HepG2 (cell line): ENCODE data around the gene TJP2. TPM values are rescaled to one million over a fixed set of nuclear protein-coding genes. Genes with fewer than 3 reads are reported as not detected.
A peak's percentile ranks its signal among the peaks of the same experiment; 100 is the strongest.

ENCODE experiments used
- FOXA1 ChIP-seq, 2 experiments: fragments of 450-650 bp in 1 of 2; sonication (generic) in 1 of 2; formaldehyde crosslinking in 1 of 2; IDR thresholded peaks; 2 replicates each; pipeline versions ENCODE4 v1.4.0 to v1.6.1; 2016 to 2020; ENCODE audit warnings: missing genetic modification reagents in 1 of 2
- GABPB1 ChIP-seq: IDR thresholded peaks from 2 replicates; pipeline ENCODE4 v1.6.1; 2016; ENCODE audit warnings: mild to moderate bottlenecking, missing genetic modification reagents, moderate library complexity, missing compliant biosample characterization
- GFI1 ChIP-seq: sonication (generic); formaldehyde crosslinking; IDR thresholded peaks from 2 replicates; pipeline ENCODE4 v1.5.0; 2020; ENCODE audit warnings: missing genetic modification reagents, mild to moderate bottlenecking, borderline replicate concordance
- HDAC1 ChIP-seq: sonication (generic); formaldehyde crosslinking; IDR thresholded peaks from 2 replicates; pipeline ENCODE4 v1.5.1; 2020; ENCODE audit warnings: mild to moderate bottlenecking, missing genetic modification reagents
- KAT2B ChIP-seq: fragments of 150-350 bp; IDR thresholded peaks from 2 replicates; pipeline ENCODE4 v1.6.1; 2014; ENCODE audit warnings: low read depth, low read length, borderline replicate concordance
- KMT2B ChIP-seq: IDR thresholded peaks from 2 replicates; pipeline ENCODE4 v1.6.1; 2016; ENCODE audit warnings: missing genetic modification reagents, missing compliant biosample characterization
- MTA1 ChIP-seq: sonication (generic); formaldehyde crosslinking; IDR thresholded peaks from 2 replicates; pipeline ENCODE4 v1.4.0; 2020; ENCODE audit warnings: missing genetic modification reagents, mild to moderate bottlenecking, borderline replicate concordance
- RFX1 ChIP-seq: fragments of 450-650 bp; IDR thresholded peaks from 2 replicates; pipeline ENCODE4 v1.6.1; 2017
- SMAD3 ChIP-seq: sonication (generic); formaldehyde crosslinking; IDR thresholded peaks from 2 replicates; pipeline ENCODE4 v1.4.0; 2020; ENCODE audit warnings: missing genetic modification reagents
- ZC3H4 ChIP-seq: sonication (generic); formaldehyde crosslinking; IDR thresholded peaks from 2 replicates; pipeline ENCODE4 v1.4.0; 2020; ENCODE audit warnings: missing genetic modification reagents, borderline replicate concordance
- ZNF225 ChIP-seq: sonication (generic); formaldehyde crosslinking; IDR thresholded peaks from 2 replicates; pipeline ENCODE4 v1.4.0; 2020; ENCODE audit warnings: mild to moderate bottlenecking, missing genetic modification reagents
- ZNF264 ChIP-seq: sonication (generic); formaldehyde crosslinking; IDR thresholded peaks from 2 replicates; pipeline ENCODE4 v1.4.0; 2020; ENCODE audit warnings: missing genetic modification reagents
- ZNF501 ChIP-seq: sonication (generic); formaldehyde crosslinking; IDR thresholded peaks from 2 replicates; pipeline ENCODE4 v1.5.1; 2020; ENCODE audit warnings: mild to moderate bottlenecking, moderate library complexity, missing genetic modification reagents
- ZNF530 ChIP-seq: sonication (generic); formaldehyde crosslinking; IDR thresholded peaks from 2 replicates; pipeline ENCODE4 v1.5.0; 2020; ENCODE audit warnings: low read depth, mild to moderate bottlenecking, missing genetic modification reagents
- ZSCAN9 ChIP-seq: IDR thresholded peaks from 2 replicates; pipeline ENCODE4 v1.6.1; 2016; ENCODE audit warnings: borderline replicate concordance
- polyA plus RNA-seq, 8 experiments: library from polyadenylated mRNA; depleted of rRNA in 3 of 8; stranded (reverse) in 7 of 8; unstranded in 1 of 8; fragments of >200 nt; fragmentation: Illumina TruSeq in 4 of 8; extraction: Trizol in 4 of 8; gene quantifications; 2 replicates each; pipeline versions ENCODE4 v1.2.1 to v1.2.3, GENCODE V29; 2011 to 2016; ENCODE audit warnings: low read depth in 4 of 8, missing spikeins in 1 of 8, mixed read lengths in 1 of 8; ENCODE audit not compliant: insufficient read depth in 1 of 8
- total RNA-seq, 5 experiments: library from RNA; depleted of rRNA; stranded (reverse); fragments of >200 nt; fragmentation: Illumina TruSeq; extraction: Trizol; gene quantifications; 2 replicates each; pipeline ENCODE4 v1.2.3, GENCODE V29; 2016; ENCODE audit warnings: low read depth in 1 of 5
- TF ChIP-seq, protein P1 (sequence below): IDR thresholded peaks from 2 replicates; pipeline ENCODE4 v1.6.1; 2012; ENCODE audit warnings: inconsistent platforms
- TF ChIP-seq, protein P2 (sequence below): sonication (generic); formaldehyde crosslinking; conservative IDR thresholded peaks from 2 replicates; pipeline ENCODE4 v1.8.0; 2022; ENCODE audit warnings: low read depth, missing genetic modification reagents
- TF ChIP-seq, protein P3 (sequence below): sonication (generic); formaldehyde crosslinking; IDR thresholded peaks from 2 replicates; pipeline ENCODE4 v1.4.0; 2020; ENCODE audit warnings: missing genetic modification reagents
- TF ChIP-seq, protein P4 (sequence below): sonication (generic); formaldehyde crosslinking; IDR thresholded peaks from 2 replicates; pipeline ENCODE4 v1.5.1; 2020; ENCODE audit warnings: mild to moderate bottlenecking, missing genetic modification reagents, borderline replicate concordance
- TF ChIP-seq, protein P5 (sequence below): sonication (generic); formaldehyde crosslinking; IDR thresholded peaks from 2 replicates; pipeline ENCODE4 v1.4.0; 2020; ENCODE audit warnings: low read depth, mild to moderate bottlenecking, missing genetic modification reagents

TJP2 gene
- total and polyA plus RNA-seq, 2 of the 13 experiments (the other 11 are each of a cell fraction or from before 2014, with no cell fraction given), result 109 to 110 TPM

DNA sequence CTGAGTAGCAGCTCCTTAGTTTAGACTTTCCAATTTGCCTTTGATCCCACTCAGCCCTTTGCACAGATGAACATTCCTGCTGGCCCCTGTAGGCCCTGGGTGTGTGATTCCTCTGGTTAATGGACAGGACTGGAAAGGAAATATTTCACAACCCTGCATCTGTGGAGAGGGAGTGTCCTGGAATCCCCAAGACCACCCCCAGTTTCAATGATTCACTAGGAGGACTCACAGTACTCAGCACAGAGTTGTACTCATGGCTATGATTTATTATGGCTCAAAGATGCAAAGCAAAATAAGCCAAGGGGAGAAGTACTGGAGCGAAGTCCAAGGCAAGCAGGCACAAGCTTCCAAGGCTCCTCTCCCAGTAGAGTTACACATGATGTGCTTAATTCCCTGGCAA, 42.4 kb upstream of the TJP2 start (continued):
- TF ChIP-seq, protein P1, sequence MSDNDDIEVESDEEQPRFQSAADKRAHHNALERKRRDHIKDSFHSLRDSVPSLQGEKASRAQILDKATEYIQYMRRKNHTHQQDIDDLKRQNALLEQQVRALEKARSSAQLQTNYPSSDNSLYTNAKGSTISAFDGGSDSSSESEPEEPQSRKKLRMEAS, result peak; percentile 23; the same call in 1 of the 2 replicates
- 0 out of 2 replicates have a peak, but pooled peaks have one; percentile 17 for TF ChIP-seq HDAC1 (CRISPR knock-in tag)
- TF ChIP-seq, protein P2, sequence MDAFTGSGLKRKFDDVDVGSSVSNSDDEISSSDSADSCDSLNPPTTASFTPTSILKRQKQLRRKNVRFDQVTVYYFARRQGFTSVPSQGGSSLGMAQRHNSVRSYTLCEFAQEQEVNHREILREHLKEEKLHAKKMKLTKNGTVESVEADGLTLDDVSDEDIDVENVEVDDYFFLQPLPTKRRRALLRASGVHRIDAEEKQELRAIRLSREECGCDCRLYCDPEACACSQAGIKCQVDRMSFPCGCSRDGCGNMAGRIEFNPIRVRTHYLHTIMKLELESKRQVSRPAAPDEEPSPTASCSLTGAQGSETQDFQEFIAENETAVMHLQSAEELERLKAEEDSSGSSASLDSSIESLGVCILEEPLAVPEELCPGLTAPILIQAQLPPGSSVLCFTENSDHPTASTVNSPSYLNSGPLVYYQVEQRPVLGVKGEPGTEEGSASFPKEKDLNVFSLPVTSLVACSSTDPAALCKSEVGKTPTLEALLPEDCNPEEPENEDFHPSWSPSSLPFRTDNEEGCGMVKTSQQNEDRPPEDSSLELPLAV (CRISPR knock-in tag), result no peak
- TF ChIP-seq KMT2B (CRISPR knock-in tag), result 0 out of 2 replicates have a peak, but pooled peaks have one; percentile 26
- TF ChIP-seq, protein P3, sequence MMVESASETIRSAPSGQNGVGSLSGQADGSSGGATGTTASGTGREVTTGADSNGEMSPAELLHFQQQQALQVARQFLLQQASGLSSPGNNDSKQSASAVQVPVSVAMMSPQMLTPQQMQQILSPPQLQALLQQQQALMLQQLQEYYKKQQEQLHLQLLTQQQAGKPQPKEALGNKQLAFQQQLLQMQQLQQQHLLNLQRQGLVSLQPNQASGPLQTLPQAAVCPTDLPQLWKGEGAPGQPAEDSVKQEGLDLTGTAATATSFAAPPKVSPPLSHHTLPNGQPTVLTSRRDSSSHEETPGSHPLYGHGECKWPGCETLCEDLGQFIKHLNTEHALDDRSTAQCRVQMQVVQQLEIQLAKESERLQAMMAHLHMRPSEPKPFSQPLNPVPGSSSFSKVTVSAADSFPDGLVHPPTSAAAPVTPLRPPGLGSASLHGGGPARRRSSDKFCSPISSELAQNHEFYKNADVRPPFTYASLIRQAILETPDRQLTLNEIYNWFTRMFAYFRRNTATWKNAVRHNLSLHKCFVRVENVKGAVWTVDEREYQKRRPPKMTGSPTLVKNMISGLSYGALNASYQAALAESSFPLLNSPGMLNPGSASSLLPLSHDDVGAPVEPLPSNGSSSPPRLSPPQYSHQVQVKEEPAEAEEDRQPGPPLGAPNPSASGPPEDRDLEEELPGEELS (CRISPR knock-in tag), result peak; percentile 32; the same call in 1 of the 2 replicates
- no peak for TF ChIP-seq GABPB1
- TF ChIP-seq ZNF225 (CRISPR knock-in tag), result no peak
- TF ChIP-seq MTA1 (CRISPR knock-in tag), result no peak
- peak; percentile 22; the same call in 1 of the 2 replicates for TF ChIP-seq ZNF501 (CRISPR knock-in tag)
- no peak for TF ChIP-seq FOXA1 (IDR thresholded peaks at IDR 0.05)
- TF ChIP-seq FOXA1 (CRISPR knock-in tag; IDR thresholded peaks at IDR 0.05), result no peak
- no peak for TF ChIP-seq KAT2B
- TF ChIP-seq, protein P4, sequence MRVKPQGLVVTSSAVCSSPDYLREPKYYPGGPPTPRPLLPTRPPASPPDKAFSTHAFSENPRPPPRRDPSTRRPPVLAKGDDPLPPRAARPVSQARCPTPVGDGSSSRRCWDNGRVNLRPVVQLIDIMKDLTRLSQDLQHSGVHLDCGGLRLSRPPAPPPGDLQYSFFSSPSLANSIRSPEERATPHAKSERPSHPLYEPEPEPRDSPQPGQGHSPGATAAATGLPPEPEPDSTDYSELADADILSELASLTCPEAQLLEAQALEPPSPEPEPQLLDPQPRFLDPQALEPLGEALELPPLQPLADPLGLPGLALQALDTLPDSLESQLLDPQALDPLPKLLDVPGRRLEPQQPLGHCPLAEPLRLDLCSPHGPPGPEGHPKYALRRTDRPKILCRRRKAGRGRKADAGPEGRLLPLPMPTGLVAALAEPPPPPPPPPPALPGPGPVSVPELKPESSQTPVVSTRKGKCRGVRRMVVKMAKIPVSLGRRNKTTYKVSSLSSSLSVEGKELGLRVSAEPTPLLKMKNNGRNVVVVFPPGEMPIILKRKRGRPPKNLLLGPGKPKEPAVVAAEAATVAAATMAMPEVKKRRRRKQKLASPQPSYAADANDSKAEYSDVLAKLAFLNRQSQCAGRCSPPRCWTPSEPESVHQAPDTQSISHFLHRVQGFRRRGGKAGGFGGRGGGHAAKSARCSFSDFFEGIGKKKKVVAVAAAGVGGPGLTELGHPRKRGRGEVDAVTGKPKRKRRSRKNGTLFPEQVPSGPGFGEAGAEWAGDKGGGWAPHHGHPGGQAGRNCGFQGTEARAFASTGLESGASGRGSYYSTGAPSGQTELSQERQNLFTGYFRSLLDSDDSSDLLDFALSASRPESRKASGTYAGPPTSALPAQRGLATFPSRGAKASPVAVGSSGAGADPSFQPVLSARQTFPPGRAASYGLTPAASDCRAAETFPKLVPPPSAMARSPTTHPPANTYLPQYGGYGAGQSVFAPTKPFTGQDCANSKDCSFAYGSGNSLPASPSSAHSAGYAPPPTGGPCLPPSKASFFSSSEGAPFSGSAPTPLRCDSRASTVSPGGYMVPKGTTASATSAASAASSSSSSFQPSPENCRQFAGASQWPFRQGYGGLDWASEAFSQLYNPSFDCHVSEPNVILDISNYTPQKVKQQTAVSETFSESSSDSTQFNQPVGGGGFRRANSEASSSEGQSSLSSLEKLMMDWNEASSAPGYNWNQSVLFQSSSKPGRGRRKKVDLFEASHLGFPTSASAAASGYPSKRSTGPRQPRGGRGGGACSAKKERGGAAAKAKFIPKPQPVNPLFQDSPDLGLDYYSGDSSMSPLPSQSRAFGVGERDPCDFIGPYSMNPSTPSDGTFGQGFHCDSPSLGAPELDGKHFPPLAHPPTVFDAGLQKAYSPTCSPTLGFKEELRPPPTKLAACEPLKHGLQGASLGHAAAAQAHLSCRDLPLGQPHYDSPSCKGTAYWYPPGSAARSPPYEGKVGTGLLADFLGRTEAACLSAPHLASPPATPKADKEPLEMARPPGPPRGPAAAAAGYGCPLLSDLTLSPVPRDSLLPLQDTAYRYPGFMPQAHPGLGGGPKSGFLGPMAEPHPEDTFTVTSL (CRISPR knock-in tag), result no peak
- no peak for TF ChIP-seq ZNF264 (CRISPR knock-in tag)
- no peak for TF ChIP-seq ZNF530
- TF ChIP-seq SMAD3 (CRISPR knock-in tag), result no peak
- no peak for TF ChIP-seq ZC3H4 (CRISPR knock-in tag)
- TF ChIP-seq RFX1, result no peak
- TF ChIP-seq GFI1 (CRISPR knock-in tag), result no peak
- peak; percentile 73; the same call in 1 of the 2 replicates for TF ChIP-seq ZSCAN9 (CRISPR knock-in tag)
- TF ChIP-seq, protein P5, sequence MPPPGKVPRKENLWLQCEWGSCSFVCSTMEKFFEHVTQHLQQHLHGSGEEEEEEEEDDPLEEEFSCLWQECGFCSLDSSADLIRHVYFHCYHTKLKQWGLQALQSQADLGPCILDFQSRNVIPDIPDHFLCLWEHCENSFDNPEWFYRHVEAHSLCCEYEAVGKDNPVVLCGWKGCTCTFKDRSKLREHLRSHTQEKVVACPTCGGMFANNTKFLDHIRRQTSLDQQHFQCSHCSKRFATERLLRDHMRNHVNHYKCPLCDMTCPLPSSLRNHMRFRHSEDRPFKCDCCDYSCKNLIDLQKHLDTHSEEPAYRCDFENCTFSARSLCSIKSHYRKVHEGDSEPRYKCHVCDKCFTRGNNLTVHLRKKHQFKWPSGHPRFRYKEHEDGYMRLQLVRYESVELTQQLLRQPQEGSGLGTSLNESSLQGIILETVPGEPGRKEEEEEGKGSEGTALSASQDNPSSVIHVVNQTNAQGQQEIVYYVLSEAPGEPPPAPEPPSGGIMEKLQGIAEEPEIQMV (CRISPR knock-in tag), result no peak
